ENCODE results near the gene ZP3. TPM values are rescaled to one million over a fixed set of nuclear protein-coding genes. Genes with fewer than 3 reads are reported as not detected.
"Not testable (repeated sequence)": the region's sequence is repeated elsewhere in the genome, so short reads cannot be mapped to it uniquely, and the experiment has no call there.

Gene ZP3
- total and polyA plus RNA-seq, 10 of the 15 experiments (the other 5 are each of a cell fraction or from before 2014, with no cell fraction given), result 0.39 to 5.1 (median 2.5) TPM

GRCh38 chr7:76457017-76457416 is 32.3 kb downstream of the ZP3 start:
- RAD21 ChIA-PET (ENCODE audit: unreplicated experiment); BruUV-seq (replicated peaks); H2AFZ ChIP-seq (ENCODE audit: control insufficient read depth, low read depth, low read length); H4K20me1 ChIP-seq (ENCODE audit: control insufficient read depth, insufficient read depth); FAIRE-seq; H3K27ac ChIP-seq (ENCODE audit: control insufficient read depth, insufficient read depth); H3K4me1 ChIP-seq (ENCODE audit: control insufficient read depth, insufficient read depth, low read length); H3K27me3 ChIP-seq (replicated peaks in 1 of 2; ENCODE audit: control insufficient read depth in 2 of 2, insufficient read depth in 2 of 2, low read length in 1 of 2); in situ Hi-C loops (cut with MboI); H3K9me3 ChIP-seq (replicated peaks; ENCODE audit: control insufficient read depth, insufficient read depth, low read length); POLR2A ChIA-PET; ATAC-seq; CTCF ChIA-PET; H3K4me2 ChIP-seq (ENCODE audit: control insufficient read depth, insufficient read depth); H3K9ac ChIP-seq (ENCODE audit: control insufficient read depth, insufficient read depth, low read length); H3K79me2 ChIP-seq (ENCODE audit: control insufficient read depth, insufficient read depth, low read length); intact Hi-C loops (cut with micrococcal nuclease; ENCODE audit: unreplicated experiment); DNase-seq (ENCODE audit: low read depth, low spot score); H3K36me3 ChIP-seq (ENCODE audit: control insufficient read depth in 2 of 2, insufficient read depth in 2 of 2, low read length in 1 of 2); SMC1A ChIA-PET (ENCODE audit: uncharacterized antibody, unreplicated experiment); H3K4me3 ChIP-seq: not testable (repeated sequence)
- no CpG with 5 or more reads among the region's 4 CpGs for WGBS (ENCODE audit: insufficient coverage, insufficient replicate concordance, low lambda C conversion rate, missing lambda C conversion rate)

- ATAC-seq; DNase-seq (ENCODE audit: low read depth, low spot score); BruUV-seq (replicated peaks); H3K4me2 ChIP-seq (ENCODE audit: control insufficient read depth, insufficient read depth); H4K20me1 ChIP-seq (ENCODE audit: control insufficient read depth, insufficient read depth); H3K79me2 ChIP-seq (ENCODE audit: control insufficient read depth, insufficient read depth, low read length); H3K4me3 ChIP-seq; in situ Hi-C loops (cut with MboI); H3K9ac ChIP-seq (ENCODE audit: control insufficient read depth, insufficient read depth, low read length); RAD21 ChIA-PET (ENCODE audit: unreplicated experiment); intact Hi-C loops (cut with micrococcal nuclease; ENCODE audit: unreplicated experiment); FAIRE-seq; H3K27ac ChIP-seq (ENCODE audit: control insufficient read depth, insufficient read depth); H3K36me3 ChIP-seq (ENCODE audit: control insufficient read depth in 2 of 2, insufficient read depth in 2 of 2, low read length in 1 of 2); H3K9me3 ChIP-seq (replicated peaks; ENCODE audit: control insufficient read depth, insufficient read depth, low read length); POLR2A ChIA-PET; CTCF ChIA-PET; H2AFZ ChIP-seq (ENCODE audit: control insufficient read depth, low read depth, low read length); H3K27me3 ChIP-seq (replicated peaks in 1 of 2; ENCODE audit: control insufficient read depth in 2 of 2, insufficient read depth in 2 of 2, low read length in 1 of 2); SMC1A ChIA-PET (ENCODE audit: uncharacterized antibody, unreplicated experiment); H3K4me1 ChIP-seq (ENCODE audit: control insufficient read depth, insufficient read depth, low read length): not testable (repeated sequence)
- 20% methylated on average over 2 of the region's 4 CpGs for WGBS (ENCODE audit: insufficient coverage, insufficient replicate concordance, low lambda C conversion rate, missing lambda C conversion rate)
Measured at GRCh38 chr7:76458504-76458903, 33.8 kb downstream of the ZP3 start.

- H3K36me3 ChIP-seq (ENCODE audit: control insufficient read depth in 2 of 2, insufficient read depth in 2 of 2, low read length in 1 of 2); RAD21 ChIA-PET (ENCODE audit: unreplicated experiment); ATAC-seq; CTCF ChIA-PET; H3K27me3 ChIP-seq (replicated peaks in 1 of 2; ENCODE audit: control insufficient read depth in 2 of 2, insufficient read depth in 2 of 2, low read length in 1 of 2); H4K20me1 ChIP-seq (ENCODE audit: control insufficient read depth, insufficient read depth); H3K4me2 ChIP-seq (ENCODE audit: control insufficient read depth, insufficient read depth); H3K27ac ChIP-seq (ENCODE audit: control insufficient read depth, insufficient read depth); BruUV-seq (replicated peaks); H3K9ac ChIP-seq (ENCODE audit: control insufficient read depth, insufficient read depth, low read length); POLR2A ChIA-PET; intact Hi-C loops (cut with micrococcal nuclease; ENCODE audit: unreplicated experiment); H2AFZ ChIP-seq (ENCODE audit: control insufficient read depth, low read depth, low read length); H3K4me1 ChIP-seq (ENCODE audit: control insufficient read depth, insufficient read depth, low read length); FAIRE-seq; H3K9me3 ChIP-seq (replicated peaks; ENCODE audit: control insufficient read depth, insufficient read depth, low read length); SMC1A ChIA-PET (ENCODE audit: uncharacterized antibody, unreplicated experiment); H3K4me3 ChIP-seq; DNase-seq (ENCODE audit: low read depth, low spot score); H3K79me2 ChIP-seq (ENCODE audit: control insufficient read depth, insufficient read depth, low read length); in situ Hi-C loops (cut with MboI): not testable (repeated sequence)
- WGBS (ENCODE audit: insufficient coverage, insufficient replicate concordance, low lambda C conversion rate, missing lambda C conversion rate), result 35% methylated on average over 5 of the region's 20 CpGs
Measured at GRCh38 chr7:76460767-76461166, 36.0 kb downstream of the ZP3 start.

Data from GM12878 (cell line).